Measurements from ENCODE around the gene B3GALT6.

- no peak for TF ChIP-seq CTCF (IDR thresholded peaks at IDR 0.05)
- TF ChIP-seq POLR2AphosphoS5 (IDR thresholded peaks at IDR 0.05) = no peak
These were observed 9.0 kb downstream of the B3GALT6 start for GRCh38 chr1:1240822-1241587.

Measured in stomach (tissue), 4 donors.